ENCODE results near the gene MFSD2B.

GRCh38 chr2:24049485-24050021 is 39.7 kb downstream of the MFSD2B start, which contains the start of gene FKBP1B:
- TF ChIP-seq CTCF (IDR thresholded peaks at IDR 0.05) (no peak), POLR2A (IDR thresholded peaks at IDR 0.05) (no peak), EP300 (IDR thresholded peaks at IDR 0.05) (no peak)
